Activated naive CD8-positive, alpha-beta T cell treated with anti-CD3 and anti-CD28 coated beads, Interleukin-2, amount 50 U/mL, for 24 hours (primary cell): ENCODE measurements around the gene TRAF5.
"Not testable (repeated sequence)": the region's sequence is repeated elsewhere in the genome, so short reads cannot be mapped to it uniquely, and the experiment has no call there.

Source experiments
- ATAC-seq: fragments of 150-1000 bp; cut with Tn5 transposase; one replicate; pipeline ENCODE4 v1.10.0; 2021
- DNase-seq: peaks from one replicate; pipeline ENCODE4 v3.0.0; 2021
- H3K27ac Mint-ChIP-seq: one replicate; pipeline ENCODE4 v1.8.0; 2021; ENCODE audit warnings: mild to moderate bottlenecking, mixed read lengths
- H3K27me3 Mint-ChIP-seq: one replicate; pipeline ENCODE4 v1.8.0; 2021; ENCODE audit warnings: mixed read lengths
- H3K36me3 Mint-ChIP-seq: one replicate; pipeline ENCODE4 v1.8.0; 2021; ENCODE audit warnings: low read depth, mixed read lengths
- H3K4me1 Mint-ChIP-seq: one replicate; pipeline ENCODE4 v1.8.0; 2021; ENCODE audit warnings: mixed read lengths
- H3K4me3 Mint-ChIP-seq: one replicate; pipeline ENCODE4 v1.8.0; 2021; ENCODE audit warnings: mild to moderate bottlenecking, moderate library complexity, mixed read lengths
- H3K9me3 Mint-ChIP-seq: one replicate; pipeline ENCODE4 v1.8.0; 2021; ENCODE audit warnings: mixed read lengths

Gene TRAF5

GRCh38 chr1:211348547-211348946, 21.9 kb downstream of the TRAF5 start:
- DNase-seq (no peak), ATAC-seq (no peak)
- H3K27me3 Mint-ChIP-seq, result no peaks in the 10 kb centered on the region
- peaks cover 81% of the 10 kb centered on the region for H3K4me1 Mint-ChIP-seq
- no peak overlapping the region for H3K4me3 Mint-ChIP-seq
- H3K36me3 Mint-ChIP-seq, result peaks cover 34% of the 10 kb centered on the region
- no peak overlapping the region for H3K27ac Mint-ChIP-seq
- peaks cover 10% of the 10 kb centered on the region for H3K9me3 Mint-ChIP-seq

GRCh38 chr1:211349741-211350140, 23.1 kb downstream of the TRAF5 start:
- ATAC-seq (no peak), DNase-seq (no peak)
- Mint-ChIP-seq H3K4me1 (peaks cover 82% of the 10 kb centered on the region), H3K9me3 (peaks cover 10% of the 10 kb centered on the region), H3K36me3 (peaks cover 28% of the 10 kb centered on the region), H3K4me3 (no peak overlapping the region), H3K27me3 (no peaks in the 10 kb centered on the region), H3K27ac (no peak overlapping the region)

GRCh38 chr1:211352055-211352454, 25.4 kb downstream of the TRAF5 start:
- not testable (repeated sequence) for DNase-seq, H3K27me3 Mint-ChIP-seq, H3K9me3 Mint-ChIP-seq, ATAC-seq
- Mint-ChIP-seq H3K36me3 (peaks cover 42% of the 10 kb centered on the region), H3K4me3 (peak overlapping the region; percentile 21), H3K27ac (peak overlapping the region; percentile 44), H3K4me1 (peaks cover 84% of the 10 kb centered on the region)

GRCh38 chr1:211352465-211352864, 25.8 kb downstream of the TRAF5 start:
- DNase-seq, result no peak
- ATAC-seq, result no peak
- Mint-ChIP-seq H3K36me3 (peaks cover 46% of the 10 kb centered on the region), H3K27me3 (no peaks in the 10 kb centered on the region), H3K27ac (peak overlapping the region; percentile 79), H3K4me3 (peak overlapping the region; percentile 52), H3K4me1 (peaks cover 85% of the 10 kb centered on the region), H3K9me3 (peaks cover 10% of the 10 kb centered on the region)

GRCh38 chr1:211352985-211353515, 26.4 kb downstream of the TRAF5 start:
- ATAC-seq, result peak; percentile 44
- peaks cover 10% of the 10 kb centered on the region for H3K9me3 Mint-ChIP-seq
- no peaks in the 10 kb centered on the region for H3K27me3 Mint-ChIP-seq
- H3K36me3 Mint-ChIP-seq, result peaks cover 49% of the 10 kb centered on the region
- peak; percentile 63 for DNase-seq
- H3K4me1 Mint-ChIP-seq, result peaks cover 83% of the 10 kb centered on the region
- peak overlapping the region; percentile 52 for H3K4me3 Mint-ChIP-seq
- H3K27ac Mint-ChIP-seq, result peak overlapping the region; percentile 79

- H3K36me3 Mint-ChIP-seq, result peaks cover 49% of the 10 kb centered on the region
Observed at GRCh38 chr1:211353562-211354212, 27.1 kb downstream of the TRAF5 start.

GRCh38 chr1:211355873-211356272, 29.2 kb downstream of the TRAF5 start:
- no peak overlapping the region for H3K4me3 Mint-ChIP-seq

More at GRCh38 chr1:211353562-211354212, 27.1 kb downstream of the TRAF5 start:
- H3K27me3 Mint-ChIP-seq, result no peaks in the 10 kb centered on the region
- peaks cover 81% of the 10 kb centered on the region for H3K4me1 Mint-ChIP-seq
- ATAC-seq (no peak), DNase-seq (no peak)
- peaks cover 10% of the 10 kb centered on the region for H3K9me3 Mint-ChIP-seq
- H3K27ac Mint-ChIP-seq, result peak overlapping the region; percentile 79
- H3K4me3 Mint-ChIP-seq, result no peak overlapping the region

GRCh38 chr1:211356723-211357407, 30.2 kb downstream of the TRAF5 start:
- no peaks in the 10 kb centered on the region for H3K27me3 Mint-ChIP-seq
- DNase-seq, result no peak
- no peak overlapping the region for H3K4me3 Mint-ChIP-seq
- H3K4me1 Mint-ChIP-seq, result peaks cover 60% of the 10 kb centered on the region
- H3K9me3 Mint-ChIP-seq, result peaks cover 3% of the 10 kb centered on the region
- ATAC-seq, result no peak
- peak overlapping the region; percentile 28 for H3K27ac Mint-ChIP-seq
- H3K36me3 Mint-ChIP-seq, result peaks cover 52% of the 10 kb centered on the region

More at GRCh38 chr1:211355873-211356272, 29.2 kb downstream of the TRAF5 start:
- ATAC-seq (peak; percentile 76), DNase-seq (no peak)
- Mint-ChIP-seq H3K27me3 (no peaks in the 10 kb centered on the region), H3K4me1 (peaks cover 67% of the 10 kb centered on the region), H3K36me3 (peaks cover 59% of the 10 kb centered on the region), H3K9me3 (peaks cover 10% of the 10 kb centered on the region), H3K27ac (peak overlapping the region; percentile 28)

- no peak overlapping the region for H3K4me3 Mint-ChIP-seq
- H3K27ac Mint-ChIP-seq, result no peak overlapping the region
- DNase-seq, result no peak
- no peak for ATAC-seq
- no peaks in the 10 kb centered on the region for H3K27me3 Mint-ChIP-seq
- H3K36me3 Mint-ChIP-seq, result peaks cover 43% of the 10 kb centered on the region
- H3K4me1 Mint-ChIP-seq, result peaks cover 42% of the 10 kb centered on the region
- H3K9me3 Mint-ChIP-seq, result no peaks in the 10 kb centered on the region
Observed at GRCh38 chr1:211358685-211359084, 32.1 kb downstream of the TRAF5 start.

GRCh38 chr1:211359876-211360275, 33.2 kb downstream of the TRAF5 start:
- Mint-ChIP-seq H3K27ac (peak overlapping the region; percentile 34), H3K27me3 (no peaks in the 10 kb centered on the region), H3K9me3 (no peaks in the 10 kb centered on the region), H3K4me3 (no peak overlapping the region), H3K36me3 (peaks cover 42% of the 10 kb centered on the region), H3K4me1 (peaks cover 31% of the 10 kb centered on the region)
- DNase-seq (no peak), ATAC-seq (no peak)

GRCh38 chr1:211361202-211361601, 34.6 kb downstream of the TRAF5 start:
- no peak for ATAC-seq
- H3K4me1 Mint-ChIP-seq, result peaks cover 20% of the 10 kb centered on the region
- peaks cover 40% of the 10 kb centered on the region for H3K36me3 Mint-ChIP-seq
- no peak for DNase-seq
- H3K9me3 Mint-ChIP-seq, result no peaks in the 10 kb centered on the region
- no peaks in the 10 kb centered on the region for H3K27me3 Mint-ChIP-seq
- H3K4me3 Mint-ChIP-seq, result no peak overlapping the region
- no peak overlapping the region for H3K27ac Mint-ChIP-seq

- no peak for ATAC-seq
- no peak overlapping the region for H3K4me3 Mint-ChIP-seq
- H3K9me3 Mint-ChIP-seq, result no peaks in the 10 kb centered on the region
- H3K4me1 Mint-ChIP-seq, result no peaks in the 10 kb centered on the region
- no peak for DNase-seq
- H3K36me3 Mint-ChIP-seq, result peaks cover 26% of the 10 kb centered on the region
- H3K27me3 Mint-ChIP-seq, result no peaks in the 10 kb centered on the region
- H3K27ac Mint-ChIP-seq, result no peak overlapping the region
Observed at GRCh38 chr1:211369640-211370039, 43.0 kb downstream of the TRAF5 start.

GRCh38 chr1:211370669-211371068, 44.0 kb downstream of the TRAF5 start:
- H3K36me3 Mint-ChIP-seq, result peaks cover 28% of the 10 kb centered on the region
- no peak overlapping the region for H3K4me3 Mint-ChIP-seq
- H3K27ac Mint-ChIP-seq, result no peak overlapping the region
- ATAC-seq (no peak), DNase-seq (no peak)
- no peaks in the 10 kb centered on the region for H3K9me3 Mint-ChIP-seq
- no peaks in the 10 kb centered on the region for H3K4me1 Mint-ChIP-seq
- H3K27me3 Mint-ChIP-seq, result no peaks in the 10 kb centered on the region

- H3K36me3 Mint-ChIP-seq, result peaks cover 30% of the 10 kb centered on the region
- H3K9me3 Mint-ChIP-seq, result no peaks in the 10 kb centered on the region
- H3K4me3 Mint-ChIP-seq, result no peak overlapping the region
- peaks cover 2% of the 10 kb centered on the region for H3K4me1 Mint-ChIP-seq
- H3K27ac Mint-ChIP-seq, result no peak overlapping the region
- no peak for ATAC-seq
- DNase-seq, result no peak
- no peaks in the 10 kb centered on the region for H3K27me3 Mint-ChIP-seq
Observed at GRCh38 chr1:211371406-211372105, 44.9 kb downstream of the TRAF5 start.
